ENCODE measurements around the gene NOL12.

DNA sequence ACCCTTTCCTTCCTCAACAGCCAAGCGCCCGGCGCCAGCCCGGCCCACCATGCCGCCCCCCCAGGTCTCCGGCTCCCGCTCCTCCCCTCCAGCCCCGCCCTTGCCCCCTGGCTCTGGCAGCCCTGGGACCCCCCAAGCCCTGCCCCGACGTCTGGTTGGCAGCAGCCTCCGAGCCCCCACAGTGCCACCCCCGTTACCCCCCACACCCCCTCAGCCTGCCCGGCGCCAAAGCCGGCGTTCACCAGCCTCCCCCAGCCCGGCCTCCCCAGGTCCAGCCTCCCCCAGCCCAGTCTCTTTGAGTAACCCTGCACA is 30.9 kb upstream of the NOL12 start:
- TF ChIP-seq EP300 (IDR thresholded peaks at IDR 0.05) (no peak), CTCF (IDR thresholded peaks at IDR 0.05) (no peak), POLR2AphosphoS5 (IDR thresholded peaks at IDR 0.05) (no peak), POLR2A (IDR thresholded peaks at IDR 0.05) (no peak)
